Measurements from ENCODE around the gene RANBP9.

DNA sequence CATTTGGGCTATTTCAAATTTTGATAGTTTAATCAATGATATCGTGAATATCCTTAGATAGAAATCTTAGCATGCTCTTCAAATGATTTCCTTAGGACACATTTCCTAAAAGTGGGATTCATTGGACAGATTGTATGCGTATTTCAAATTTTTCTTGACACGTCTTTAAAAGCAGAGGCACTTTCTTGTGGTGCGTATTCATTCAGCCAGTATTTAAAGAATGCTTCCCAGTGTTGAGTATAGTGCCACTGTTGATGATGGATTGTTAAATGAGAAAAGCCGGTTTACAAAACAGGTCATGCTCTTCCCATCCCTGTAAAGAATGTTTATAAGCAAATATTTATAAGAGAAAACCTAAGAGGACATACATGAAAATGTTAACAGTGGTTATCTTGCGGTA, 111.6 kb downstream of the RANBP9 start:
- TF ChIP-seq, protein P1, sequence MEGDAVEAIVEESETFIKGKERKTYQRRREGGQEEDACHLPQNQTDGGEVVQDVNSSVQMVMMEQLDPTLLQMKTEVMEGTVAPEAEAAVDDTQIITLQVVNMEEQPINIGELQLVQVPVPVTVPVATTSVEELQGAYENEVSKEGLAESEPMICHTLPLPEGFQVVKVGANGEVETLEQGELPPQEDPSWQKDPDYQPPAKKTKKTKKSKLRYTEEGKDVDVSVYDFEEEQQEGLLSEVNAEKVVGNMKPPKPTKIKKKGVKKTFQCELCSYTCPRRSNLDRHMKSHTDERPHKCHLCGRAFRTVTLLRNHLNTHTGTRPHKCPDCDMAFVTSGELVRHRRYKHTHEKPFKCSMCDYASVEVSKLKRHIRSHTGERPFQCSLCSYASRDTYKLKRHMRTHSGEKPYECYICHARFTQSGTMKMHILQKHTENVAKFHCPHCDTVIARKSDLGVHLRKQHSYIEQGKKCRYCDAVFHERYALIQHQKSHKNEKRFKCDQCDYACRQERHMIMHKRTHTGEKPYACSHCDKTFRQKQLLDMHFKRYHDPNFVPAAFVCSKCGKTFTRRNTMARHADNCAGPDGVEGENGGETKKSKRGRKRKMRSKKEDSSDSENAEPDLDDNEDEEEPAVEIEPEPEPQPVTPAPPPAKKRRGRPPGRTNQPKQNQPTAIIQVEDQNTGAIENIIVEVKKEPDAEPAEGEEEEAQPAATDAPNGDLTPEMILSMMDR (conservative IDR thresholded peaks at IDR 0.05): no peak
- TF ChIP-seq ZFX (IDR thresholded peaks at IDR 0.05): no peak

Data from C4-2B (cell line).